IMR-90 (cell line): Measurements from ENCODE around the gene SLC15A3. TPM values are rescaled to one million over a fixed set of nuclear protein-coding genes. Genes with fewer than 3 reads are reported as not detected.

Source experiments
- ATAC-seq: fragments of 200-7000 bp; cut with Tn5 transposase; 2 replicates; pipeline ENCODE4 v1.9.1; 2020; ENCODE audit warnings: low read depth, mild to moderate bottlenecking, moderate library complexity
- BruUV-seq: library from RNA; stranded (reverse); fragments of 400-500 nt; replicated peaks from 2 replicates; lab custom pipeline; 2021; lab: Mats Ljungman, UMichigan
- CTCF ChIA-PET: fragments of 300-600 bp; formaldehyde crosslinking; extraction: SDS; loops from one replicate; lab custom pipeline; 2021; ENCODE audit warnings: antibody characterized with exemption; lab: Yijun Ruan, JAX
- POLR2A ChIA-PET: fragments of 300-600 bp; sonication (Branson Sonifier 250); formaldehyde crosslinking; loops from one replicate; lab custom pipeline; 2022; ENCODE audit warnings: antibody characterized with exemption; ENCODE audit not compliant: unreplicated experiment; lab: Charles Lee
- DNase-seq: peaks from one replicate; pipeline ENCODE4 v3.0.0; 2013
- H2AFZ ChIP-seq: replicated peaks from 2 replicates; pipeline ENCODE3; 2013; ENCODE audit warnings: low read length, mild to moderate bottlenecking; ENCODE audit not compliant: poor library complexity
- H2AK5ac ChIP-seq: 2 replicates; pipeline ENCODE4 v1.6.1; 2013; ENCODE audit warnings: low read depth, low read length, inconsistent platforms
- H2AK9ac ChIP-seq: replicated peaks from 2 replicates; pipeline ENCODE3; 2013; ENCODE audit warnings: mild to moderate bottlenecking, low read depth, low read length, moderate library complexity; ENCODE audit not compliant: poor library complexity
- H2BK120ac ChIP-seq: 2 replicates; pipeline ENCODE4 v1.6.1; 2013; ENCODE audit warnings: low read depth, low read length, inconsistent platforms
- H2BK15ac ChIP-seq: 3 replicates; pipeline ENCODE4 v1.6.1; 2013; ENCODE audit warnings: low read depth, low read length, inconsistent platforms
- H2BK20ac ChIP-seq: 2 replicates; pipeline ENCODE4 v1.6.1; 2013; ENCODE audit warnings: low read depth, mild to moderate bottlenecking, inconsistent platforms, low read length, moderate library complexity
- H2BK5ac ChIP-seq: 2 replicates; pipeline ENCODE4 v1.6.1; 2013; ENCODE audit warnings: mild to moderate bottlenecking, low read depth, low read length, inconsistent platforms; ENCODE audit not compliant: poor library complexity, severe bottlenecking
- H3K14ac ChIP-seq: replicated peaks from 2 replicates; pipeline ENCODE4 v1.6.1; 2013; ENCODE audit warnings: low read depth, low read length, inconsistent platforms
- H3K18ac ChIP-seq: 2 replicates; pipeline ENCODE4 v1.6.1; 2013; ENCODE audit warnings: low read depth, low read length, control low read depth
- H3K23ac ChIP-seq: 2 replicates; pipeline ENCODE4 v1.6.1; 2013; ENCODE audit warnings: low read depth, low read length, inconsistent platforms
- H3K27ac ChIP-seq: 2 replicates; pipeline ENCODE4 v1.5.1; 2013; ENCODE audit warnings: mild to moderate bottlenecking, control low read depth, low read length; ENCODE audit not compliant: insufficient read depth
- H3K27me3 ChIP-seq: 2 replicates; pipeline ENCODE4 v1.6.1; 2013; ENCODE audit warnings: low read length; ENCODE audit not compliant: control insufficient read depth, insufficient read depth
- H3K36me3 ChIP-seq: 2 replicates; pipeline ENCODE4 v1.6.1; 2013; ENCODE audit warnings: low read length, mixed read lengths; ENCODE audit not compliant: control insufficient read depth, insufficient read depth
- H3K4ac ChIP-seq: 2 replicates; pipeline ENCODE4 v1.6.1; 2013; ENCODE audit warnings: low read depth, low read length, inconsistent platforms
- H3K4me1 ChIP-seq: 2 replicates; pipeline ENCODE4 v1.6.1; 2013; ENCODE audit warnings: low read length, mixed read lengths; ENCODE audit not compliant: control insufficient read depth, insufficient read depth
- H3K4me2 ChIP-seq: 2 replicates; pipeline ENCODE4 v1.6.1; 2013; ENCODE audit warnings: low read depth, mild to moderate bottlenecking, control low read depth, low read length, moderate library complexity
- H3K4me3 ChIP-seq: 2 replicates; pipeline ENCODE4 v1.5.1; 2013; ENCODE audit warnings: low read depth, mild to moderate bottlenecking, control low read depth, low read length, moderate library complexity; ENCODE audit not compliant: insufficient read depth
- H3K56ac ChIP-seq: 2 replicates; pipeline ENCODE4 v1.6.1; 2013; ENCODE audit warnings: low read length, inconsistent platforms; ENCODE audit not compliant: insufficient read depth; ENCODE audit errors: extremely low read depth
- H3K79me1 ChIP-seq, 2 experiments: 2 replicates each; pipeline ENCODE4 v1.6.1; 2013; ENCODE audit warnings: low read length in 2 of 2, inconsistent platforms in 1 of 2, low read depth in 1 of 2
- H3K9ac ChIP-seq: 2 replicates; pipeline ENCODE4 v1.6.1; 2013; ENCODE audit warnings: low read depth, low read length, control low read depth
- H3K9me1 ChIP-seq: 2 replicates; pipeline ENCODE4 v1.6.1; 2013; ENCODE audit warnings: low read length, inconsistent platforms; ENCODE audit not compliant: insufficient read depth
- H3K9me3 ChIP-seq: 2 replicates; pipeline ENCODE4 v1.6.1; 2013; ENCODE audit warnings: low read length; ENCODE audit not compliant: control insufficient read depth, insufficient read depth
- H4K20me1 ChIP-seq: 2 replicates; pipeline ENCODE4 v1.6.1; 2013; ENCODE audit warnings: low read length, inconsistent platforms; ENCODE audit not compliant: insufficient read depth
- H4K5ac ChIP-seq: 2 replicates; pipeline ENCODE4 v1.6.1; 2013; ENCODE audit warnings: mild to moderate bottlenecking, low read depth, low read length, control low read depth
- H4K8ac ChIP-seq, 2 experiments: 2 replicates each; pipeline ENCODE4 v1.6.1; 2013; ENCODE audit warnings: low read depth in 2 of 2, low read length in 2 of 2, control low read depth in 1 of 2, inconsistent platforms in 1 of 2
- H4K91ac ChIP-seq: 2 replicates; pipeline ENCODE4 v1.6.1; 2013; ENCODE audit warnings: low read depth, low read length, inconsistent platforms; ENCODE audit not compliant: insufficient read depth
- BHLHE40 ChIP-seq: fragments of 150-350 bp; IDR thresholded peaks from 2 replicates; pipeline ENCODE4 v1.6.1; 2016; ENCODE audit warnings: mild to moderate bottlenecking, low read depth, low read length
- CEBPB ChIP-seq: IDR thresholded peaks from 2 replicates; pipeline ENCODE4 v1.6.1; 2012; ENCODE audit warnings: low read depth, low read length, improper control_type of control experiment
- CTCF ChIP-seq: conservative IDR thresholded peaks from 2 replicates; pipeline ENCODE4 v1.5.1; 2012; ENCODE audit warnings: mild to moderate bottlenecking, low read depth, low read length, improper control_type of control experiment
- MAFK ChIP-seq: IDR thresholded peaks from 2 replicates; pipeline ENCODE4 v1.6.1; 2012; ENCODE audit warnings: low read depth, low read length, improper control_type of control experiment
- NFE2L2 ChIP-seq: fragments of 150-350 bp; IDR thresholded peaks from 2 replicates; pipeline ENCODE4 v1.6.1; 2016; ENCODE audit warnings: low read depth, mild to moderate bottlenecking, low read length
- POLR2A ChIP-seq: IDR thresholded peaks from 2 replicates; pipeline ENCODE4 v1.6.1; 2012; ENCODE audit warnings: mild to moderate bottlenecking, low read depth, low read length
- RAD21 ChIP-seq: IDR thresholded peaks from 2 replicates; pipeline ENCODE4 v1.6.1; 2012; ENCODE audit warnings: low read length, improper control_type of control experiment
- RFX5 ChIP-seq: IDR thresholded peaks from 2 replicates; pipeline ENCODE4 v1.8.0; 2012; ENCODE audit warnings: low read depth, mild to moderate bottlenecking, low read length, moderate library complexity
- USF2 ChIP-seq: fragments of 150-350 bp; IDR thresholded peaks from 2 replicates; pipeline ENCODE4 v1.6.1; 2017; ENCODE audit warnings: mild to moderate bottlenecking, antibody characterized with exemption, low read length, low read depth
- WGBS, 2 experiments: methylation state at CpG; one replicate each; pipeline versions ENCODE4 v1.1.5 to v1.1.7; 2013; ENCODE audit warnings: missing lambda C conversion rate in 2 of 2; ENCODE audit not compliant: insufficient read length in 1 of 2; ENCODE audit errors: extremely low coverage in 2 of 2; 5-methylcytosine and 5-hydroxymethylcytosine counted together
- dilution Hi-C: fragments of 300-500 bp; cut with HindIII; formaldehyde crosslinking; loops from one replicate; pipeline ENCODE4 v1.14.3; 2018; ENCODE audit warnings: low sequenced_read_pairs; ENCODE audit not compliant: unreplicated experiment
- in situ Hi-C: fragments of 300-500 bp; cut with MboI; formaldehyde crosslinking; loops from 3 replicates; pipeline ENCODE4 v1.14.3; 2019; ENCODE audit warnings: low sequenced_read_pairs, inconsistent platforms, mixed read lengths
- intact Hi-C: fragments of 100-400 bp; cut with micrococcal nuclease; formaldehyde crosslinking; loops from 2 replicates; pipeline ENCODE4 v1.10.0; 2022
- polyA plus RNA-seq, 3 experiments: library from polyadenylated mRNA; depleted of rRNA; stranded (reverse); fragments of >200 nt; gene quantifications; 2 replicates each; pipeline ENCODE4 v1.2.3, GENCODE V29; 2012; ENCODE audit warnings: low replicate concordance in 1 of 3
- total RNA-seq: library from RNA; depleted of rRNA; stranded (reverse); fragments of >200 nt; gene quantifications from 2 replicates; pipeline ENCODE4 v1.2.3, GENCODE V29; 2012

Gene SLC15A3
- total and polyA plus RNA-seq, 2 of the 4 experiments (the other 2 are of a cell fraction): 3.2 to 4.4 TPM

- Histone ChIP-seq H3K4me3 (no peak overlapping the region), H2BK20ac (no peak overlapping the region), H2BK5ac (no peak overlapping the region), H3K79me1 (no peaks in the 10 kb centered on the region), H3K18ac (no peak overlapping the region), H2AK5ac (no peak overlapping the region), H2AFZ (no peak overlapping the region), H4K20me1 (no peaks in the 10 kb centered on the region), H3K9me3 (no peaks in the 10 kb centered on the region), H4K91ac (no peak overlapping the region), H2BK120ac (no peak overlapping the region), H2BK15ac (no peak overlapping the region), H3K56ac (no peak overlapping the region), H3K23ac (no peak overlapping the region), H2AK9ac (no peak overlapping the region), H4K5ac (no peak overlapping the region), H3K9me1 (no peaks in the 10 kb centered on the region), H3K27ac (no peak overlapping the region), H3K9ac (no peak overlapping the region), H3K36me3 (peaks cover 34% of the 10 kb centered on the region), H3K4me1 (peaks cover 4% of the 10 kb centered on the region; the same call in 1 of the 2 replicates), H3K4ac (no peak overlapping the region), H3K4me2 (no peak overlapping the region), H4K8ac (no peak overlapping the region), H3K14ac (no peak overlapping the region), H3K27me3 (no peaks in the 10 kb centered on the region)
- ChIA-PET POLR2A (no interaction called here), CTCF (no interaction called here)
- no peak for TF ChIP-seq POLR2A
- TF ChIP-seq BHLHE40: no peak
- TF ChIP-seq CEBPB: no peak
- TF ChIP-seq CTCF: no peak
- TF ChIP-seq MAFK: no peak
- TF ChIP-seq RAD21: no peak
- no peak for TF ChIP-seq USF2
- no peak for TF ChIP-seq NFE2L2
- TF ChIP-seq RFX5: no peak
- in situ Hi-C loops: no loop called here
- WGBS, 2 experiments: 94% methylated on average over 5 of the region's 9 CpGs; no CpG with 5 or more reads in 1 of the 2 experiments
- dilution Hi-C loops: no loop called here
- no peak for ATAC-seq
- BruUV-seq: no TSS peak
- DNase-seq: no peak
- intact Hi-C loops: no loop called here
Observed at GRCh38 chr11:60938500-60938899, 13.5 kb downstream of the SLC15A3 start.
